GM18519 (cell line): Measurements from ENCODE around the gene ARL5A.
"Not testable (repeated sequence)": the region's sequence is repeated elsewhere in the genome, so short reads cannot be mapped to it uniquely, and the experiment has no call there.

Experiments
- ATAC-seq: cut with Tn5 transposase; IDR thresholded peaks from one replicate; pipeline ENCODE4 v1.9.1; 2021; ENCODE audit warnings: mild to moderate bottlenecking, moderate library complexity; ENCODE audit not compliant: unreplicated experiment, low FRiP score

The ARL5A gene

GRCh38 chr2:151799886-151800292 is 28.3 kb downstream of the ARL5A start:
- no peak for ATAC-seq

DNA sequence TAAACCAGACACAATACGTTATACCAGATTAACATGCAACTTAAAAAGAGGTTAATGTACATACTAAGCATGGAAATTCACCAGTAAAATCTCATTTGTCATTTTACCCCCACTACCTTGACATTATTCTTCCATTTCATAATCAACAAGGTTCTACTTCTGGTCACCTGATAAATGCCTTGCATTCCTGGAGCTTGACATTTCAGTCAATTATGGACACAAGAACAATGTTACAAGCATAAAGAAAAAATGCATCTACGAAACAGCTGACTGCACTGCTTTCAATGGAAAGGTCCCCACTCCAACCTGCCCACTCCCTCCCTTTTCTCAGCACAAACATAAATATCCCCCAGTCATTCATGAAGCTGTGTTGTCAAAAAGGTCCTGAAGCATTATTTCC is 31.4 kb downstream of the ARL5A start:
- ATAC-seq = no peak

GRCh38 chr2:151795646-151796240 is 32.5 kb downstream of the ARL5A start:
- no peak for ATAC-seq

- not testable (repeated sequence) for ATAC-seq
Observed at GRCh38 chr2:151794422-151794821, 33.8 kb downstream of the ARL5A start.

DNA sequence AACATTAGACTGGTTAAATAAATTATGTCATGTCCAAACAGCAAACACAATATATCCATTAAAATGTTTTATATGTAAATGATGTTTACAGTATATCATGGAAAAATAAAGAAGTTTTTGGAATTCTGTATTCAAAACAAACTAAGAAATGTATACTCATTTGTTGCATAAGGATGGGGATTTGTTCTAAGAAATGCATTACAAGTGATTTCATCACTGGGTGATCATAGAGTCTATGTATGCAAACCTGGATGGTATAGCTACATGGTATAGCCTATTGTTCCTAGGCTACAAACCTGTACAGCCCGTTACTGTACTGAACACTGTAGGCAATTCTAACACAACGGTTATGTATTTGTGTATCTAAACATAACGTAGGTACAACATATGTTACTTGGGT is 35.1 kb downstream of the ARL5A start:
- ATAC-seq = no peak

DNA sequence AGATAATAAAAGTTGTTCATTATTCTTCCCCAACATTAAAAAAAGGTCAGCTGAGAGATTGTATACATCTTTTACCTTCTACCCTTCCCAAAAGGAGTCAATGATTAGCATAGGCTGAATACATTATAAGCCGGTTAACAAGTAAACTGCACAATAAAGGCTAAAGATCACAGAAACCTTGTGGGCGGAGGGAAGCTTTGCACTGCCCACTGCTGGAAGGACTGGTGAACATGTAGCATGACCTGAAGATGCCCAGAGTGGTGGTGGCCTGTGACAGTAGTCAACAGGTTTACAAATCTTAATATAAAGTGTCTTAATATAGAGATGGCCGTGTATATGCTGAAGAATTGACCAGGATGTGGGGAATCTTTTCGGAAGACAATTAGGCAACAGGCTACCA is 35.6 kb downstream of the ARL5A start:
- ATAC-seq = no peak

- no peak for ATAC-seq
Observed at GRCh38 chr2:151791545-151791944, 36.7 kb downstream of the ARL5A start.

DNA sequence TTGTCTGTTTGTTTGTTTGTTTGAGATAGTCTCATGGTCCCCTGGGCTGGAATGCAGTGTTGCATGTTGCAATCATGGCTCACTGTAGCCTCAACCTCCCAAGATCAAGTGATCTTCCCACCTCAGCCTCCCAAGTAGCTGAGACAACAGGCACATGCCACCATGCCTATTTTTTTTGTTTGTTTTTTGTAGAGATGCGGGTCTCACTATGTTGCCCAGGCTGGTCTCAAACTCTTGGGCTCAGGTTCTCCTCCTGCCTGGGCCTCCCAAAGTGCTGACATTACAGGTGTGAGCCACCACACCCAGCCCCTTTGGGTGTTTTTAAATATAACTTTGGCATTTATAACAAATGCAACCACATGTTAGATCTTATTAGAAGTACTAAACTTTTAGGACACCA is 37.5 kb downstream of the ARL5A start:
- no peak for ATAC-seq

GRCh38 chr2:151789055-151789834 is 39.0 kb downstream of the ARL5A start:
- ATAC-seq = no peak

DNA sequence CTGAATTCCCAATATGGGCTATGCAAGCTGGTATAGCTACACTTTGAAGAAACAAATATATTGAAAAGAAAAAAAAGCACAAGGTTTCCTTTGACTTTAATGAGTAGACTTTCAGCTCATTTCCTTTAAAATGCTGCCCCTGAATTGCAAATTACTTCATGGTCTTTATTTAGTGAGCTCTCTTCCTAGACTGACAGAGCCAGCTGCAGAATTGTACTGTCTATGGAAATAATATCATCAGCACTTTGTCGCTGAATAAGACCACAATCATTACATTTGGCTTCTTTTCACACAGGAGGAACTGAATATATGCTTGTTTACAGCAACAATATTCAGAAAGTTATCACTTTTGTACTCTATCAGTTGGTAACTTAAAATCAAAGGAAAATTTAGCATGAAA is 41.7 kb downstream of the ARL5A start:
- no peak for ATAC-seq

- ATAC-seq = no peak
Observed at GRCh38 chr2:151786077-151786476, 42.1 kb downstream of the ARL5A start.

DNA sequence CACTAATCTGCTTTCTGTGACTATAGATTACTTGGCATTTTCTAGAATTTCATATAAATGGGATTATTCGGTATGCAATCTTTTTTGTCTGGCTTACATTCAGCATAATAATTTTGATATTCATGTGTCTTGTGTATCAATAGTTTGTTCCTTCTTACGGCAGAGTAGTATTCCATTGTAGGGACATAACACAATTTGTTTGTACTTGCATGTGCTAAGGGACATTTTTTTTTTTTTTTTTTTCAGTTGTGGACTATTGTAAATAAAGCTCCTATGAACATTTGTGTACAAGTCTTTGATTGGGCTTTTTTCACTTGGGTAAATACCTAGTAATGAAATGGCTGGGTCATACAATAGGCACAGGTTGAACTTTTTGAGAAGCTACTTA is 45.1 kb downstream of the ARL5A start:
- ATAC-seq = no peak

- ATAC-seq = no peak
Observed at GRCh38 chr2:151782378-151783132, 45.7 kb downstream of the ARL5A start.

DNA sequence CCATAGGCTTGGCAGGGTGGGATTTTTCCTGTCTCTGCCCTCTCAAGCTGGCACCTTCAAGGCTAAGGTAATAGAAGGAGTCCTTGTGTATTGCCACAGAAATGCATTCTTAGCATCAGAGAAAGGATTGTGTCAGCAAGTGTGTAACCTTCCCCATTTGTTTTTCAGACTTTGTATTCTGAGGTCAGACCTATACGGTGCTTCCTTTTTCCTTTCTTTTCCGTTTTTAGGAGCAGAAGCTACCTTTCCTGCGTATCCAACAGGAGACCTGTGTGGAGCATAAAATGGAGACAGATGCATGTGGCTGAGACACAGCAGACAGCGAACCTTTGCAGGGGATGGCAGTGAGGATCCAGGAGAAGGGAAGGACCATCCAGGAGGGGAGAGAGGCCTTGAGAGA is 46.6 kb downstream of the ARL5A start:
- ATAC-seq = no peak

DNA sequence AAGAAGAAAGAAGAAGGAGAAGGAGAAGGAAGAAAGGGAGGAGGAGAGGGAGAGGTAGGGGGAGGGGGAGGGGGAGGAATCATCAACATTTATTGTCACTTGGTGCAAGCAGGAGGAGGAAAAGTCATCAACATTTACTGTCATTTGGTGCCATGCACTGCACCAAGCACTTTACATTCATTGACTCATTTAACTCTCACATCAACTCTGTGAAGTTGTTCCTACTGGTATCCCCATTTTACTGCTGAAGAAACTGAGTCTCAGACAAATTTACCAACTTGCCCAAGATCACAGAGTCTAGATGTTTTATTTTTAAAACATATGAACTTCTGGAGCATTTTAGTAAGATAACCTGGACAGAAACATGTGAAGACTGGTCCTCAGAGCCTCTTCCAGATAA is 47.3 kb downstream of the ARL5A start:
- ATAC-seq = no peak

DNA sequence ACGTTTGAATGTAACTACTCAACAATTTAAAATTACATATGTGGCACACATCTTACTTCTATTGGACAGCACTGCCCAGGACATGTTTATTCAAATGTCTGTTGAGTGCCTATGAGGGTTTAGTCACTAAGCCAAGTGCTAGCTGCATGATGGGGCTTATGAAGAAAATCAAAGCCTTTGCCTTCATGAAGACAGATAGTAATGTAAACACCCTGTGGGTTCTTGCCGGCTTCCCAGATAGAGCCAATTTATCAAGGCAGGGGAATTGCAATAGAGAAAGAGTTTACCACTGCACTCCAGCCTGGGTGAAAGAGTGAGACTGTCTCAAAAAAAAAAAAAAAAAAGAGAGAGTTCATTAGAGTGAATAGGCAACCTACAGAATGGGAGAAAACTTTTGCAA is 50.3 kb downstream of the ARL5A start:
- no peak for ATAC-seq

DNA sequence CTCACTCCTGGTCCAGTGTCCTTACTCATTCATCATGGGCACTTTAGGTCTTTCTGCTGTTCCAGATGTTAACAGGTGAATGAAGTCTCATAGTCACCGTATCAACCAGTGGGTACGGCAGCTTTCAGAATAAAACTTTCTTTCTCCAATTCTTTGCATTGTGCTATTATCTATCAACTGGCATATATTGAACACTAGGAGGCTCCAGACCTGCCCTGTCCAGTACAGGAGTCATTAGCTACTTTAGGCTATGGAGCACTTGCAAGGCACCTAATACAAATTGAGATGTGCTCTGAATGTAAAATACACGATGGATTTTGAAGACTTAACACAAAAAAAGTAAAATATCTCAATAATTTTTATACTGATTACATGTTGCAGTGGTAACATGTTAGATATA is 50.7 kb downstream of the ARL5A start:
- no peak for ATAC-seq

- no peak for ATAC-seq
Observed at GRCh38 chr2:151776367-151776766, 51.9 kb downstream of the ARL5A start.

DNA sequence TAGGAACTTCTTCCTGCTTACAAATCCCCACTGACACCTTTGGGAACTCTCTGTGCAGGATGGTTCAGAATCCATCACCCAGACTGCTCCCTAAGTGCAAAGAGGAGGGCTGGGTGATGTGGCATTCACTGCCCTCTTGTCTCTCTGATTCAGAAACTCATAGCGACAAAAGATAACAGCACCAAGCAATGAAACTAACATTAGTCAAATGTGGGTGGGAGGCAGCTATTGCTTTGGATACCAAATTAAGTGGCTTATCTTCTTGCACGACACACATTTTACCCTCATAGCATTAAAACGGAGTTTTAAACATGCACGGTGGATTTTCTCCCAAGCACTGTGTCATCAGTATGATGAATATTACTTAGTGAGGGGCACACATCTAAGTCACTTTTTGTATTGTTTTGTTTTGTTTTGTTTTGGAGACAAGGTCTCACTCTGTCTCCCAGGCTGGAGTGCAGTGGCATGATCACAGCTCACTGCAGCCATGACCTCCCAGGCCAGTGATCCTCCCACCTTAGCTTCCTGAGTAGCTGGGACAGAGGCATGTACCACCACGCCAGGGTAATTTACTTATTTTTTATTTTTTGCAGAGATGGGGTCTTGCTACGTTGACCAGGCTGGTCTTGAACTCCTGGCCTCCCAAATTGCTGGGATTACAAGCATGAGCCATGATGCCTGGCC is 53.0 kb downstream of the ARL5A start:
- no peak for ATAC-seq

DNA sequence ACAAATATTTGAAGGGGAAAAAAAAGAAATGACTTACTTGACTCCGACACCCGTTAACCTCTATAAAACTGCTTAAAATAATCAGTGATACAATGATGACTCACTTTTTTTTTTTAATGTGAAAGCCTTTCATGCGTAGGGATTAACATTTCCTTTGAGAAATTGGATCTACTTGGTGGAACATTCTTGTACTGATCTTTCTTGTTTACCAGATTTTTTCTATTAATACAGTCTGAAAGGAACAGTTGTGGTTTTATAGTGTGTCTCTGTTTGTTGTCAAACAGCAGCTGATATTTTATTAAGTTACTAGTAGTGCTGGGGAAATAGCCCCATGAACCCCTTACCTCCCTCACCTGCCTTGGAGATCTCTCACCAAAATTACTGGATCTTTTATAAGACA is 53.7 kb downstream of the ARL5A start:
- ATAC-seq = no peak
